ENCODE data around the gene CCDC86. TPM values are rescaled to one million over a fixed set of nuclear protein-coding genes. Genes with fewer than 3 reads are reported as not detected.

Gene CCDC86
- total RNA-seq, 4 donors from 2014 or later = 8.7 to 33.0 (median 12.4) TPM

- Histone ChIP-seq H3K4me1 (no peaks in the 10 kb centered on the region), H3K36me3 (no peaks in the 10 kb centered on the region), H3K4me3 (no peak overlapping the region), H3K9me3 (no peaks in the 10 kb centered on the region), H3K27ac (no peak overlapping the region), H3K27me3 (no peaks in the 10 kb centered on the region)
- DNase-seq = no peak
- no peak for TF ChIP-seq POLR2A (IDR thresholded peaks at IDR 0.05)
- no peak for TF ChIP-seq CTCF (IDR thresholded peaks at IDR 0.05)
These were observed 10.3 kb upstream of the CCDC86 start for GRCh38 chr11:60831501-60832079.

GRCh38 chr11:60834742-60835533 lies 7.0 kb upstream of the CCDC86 start:
- no peaks in the 10 kb centered on the region for H3K27me3 ChIP-seq
- DNase-seq = no peak
- H3K4me1 ChIP-seq = no peaks in the 10 kb centered on the region
- no peak overlapping the region for H3K27ac ChIP-seq
- H3K9me3 ChIP-seq = no peaks in the 10 kb centered on the region
- no peaks in the 10 kb centered on the region for H3K36me3 ChIP-seq
- H3K4me3 ChIP-seq = no peak overlapping the region
- TF ChIP-seq POLR2A (IDR thresholded peaks at IDR 0.05) (no peak), CTCF (IDR thresholded peaks at IDR 0.05) (no peak)

GRCh38 chr11:60835534-60835846 lies 6.4 kb upstream of the CCDC86 start:
- no peak for TF ChIP-seq CTCF (IDR thresholded peaks at IDR 0.05)
- no peak for TF ChIP-seq POLR2A (IDR thresholded peaks at IDR 0.05)
- Histone ChIP-seq H3K9me3 (no peaks in the 10 kb centered on the region), H3K4me3 (no peak overlapping the region), H3K4me1 (peaks cover 0 to 1% (median 0%) of the 10 kb centered on the region in 4 donors), H3K27me3 (no peaks in the 10 kb centered on the region), H3K27ac (no peak overlapping the region), H3K36me3 (no peaks in the 10 kb centered on the region)
- DNase-seq = no peak

DNA sequence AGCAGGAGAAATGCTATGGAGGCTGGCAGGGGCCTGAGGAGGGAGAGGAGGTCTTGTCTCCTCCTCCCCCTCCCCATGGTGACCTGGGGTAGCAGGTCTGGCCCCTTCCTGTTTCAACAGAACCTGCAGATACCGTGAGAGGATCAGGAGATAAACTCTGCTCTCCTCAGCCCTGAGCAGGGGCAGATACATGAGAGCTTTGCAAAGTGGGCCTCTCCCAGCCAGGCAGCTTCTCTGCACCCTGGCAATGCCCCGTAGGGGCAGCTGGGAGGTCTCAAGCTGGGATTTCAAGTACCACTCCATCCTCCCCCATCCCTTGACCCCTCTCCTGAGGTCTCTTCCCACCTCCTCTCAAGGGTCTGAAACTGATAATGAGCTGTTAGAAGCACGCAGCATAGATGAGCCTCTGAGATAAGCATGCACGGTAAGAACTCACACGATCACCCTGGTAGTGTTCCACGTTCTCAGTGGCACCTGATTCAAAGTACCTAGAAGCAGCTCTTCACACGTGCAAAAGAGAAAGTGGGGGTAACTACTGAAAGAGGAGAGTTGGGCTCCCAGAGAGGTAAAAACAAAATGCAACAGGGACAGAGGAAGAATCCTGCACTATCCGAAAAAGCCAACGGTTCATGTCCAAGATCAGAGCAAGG lies 4.9 kb upstream of the CCDC86 start:
- Histone ChIP-seq H3K27ac (no peak overlapping the region), H3K27me3 (no peaks in the 10 kb centered on the region), H3K9me3 (no peaks in the 10 kb centered on the region), H3K36me3 (no peaks in the 10 kb centered on the region), H3K4me1 (peaks cover 0 to 12% (median 4%) of the 10 kb centered on the region in 4 donors), H3K4me3 (no peak overlapping the region)
- no peak for DNase-seq
- TF ChIP-seq POLR2A (IDR thresholded peaks at IDR 0.05) (no peak), CTCF (IDR thresholded peaks at IDR 0.05) (no peak)

DNA sequence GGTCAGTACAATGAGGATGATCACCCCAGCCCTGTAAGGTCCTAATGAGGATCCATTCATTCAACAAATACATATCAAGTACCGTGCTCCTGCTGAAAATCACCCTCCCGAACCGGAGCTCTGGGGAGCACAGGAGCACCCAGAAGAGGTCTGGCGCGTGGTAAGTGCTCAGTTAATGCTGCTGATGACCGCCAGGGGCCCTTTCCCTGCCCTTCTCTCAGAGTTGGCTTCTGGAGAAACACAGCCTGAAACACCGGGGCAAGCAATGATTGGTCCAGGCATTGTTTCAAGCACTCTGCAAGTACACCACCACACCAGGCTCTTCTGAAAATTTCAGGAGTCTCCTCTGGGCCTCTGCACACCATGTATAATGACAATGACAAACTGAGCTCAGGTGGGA lies 3.8 kb upstream of the CCDC86 start:
- DNase-seq = no peak
- Histone ChIP-seq H3K4me3 (no peak overlapping the region), H3K27ac (no peak overlapping the region), H3K4me1 (peaks cover 0 to 20% (median 11%) of the 10 kb centered on the region in 4 donors), H3K27me3 (no peaks in the 10 kb centered on the region), H3K36me3 (no peaks in the 10 kb centered on the region), H3K9me3 (no peaks in the 10 kb centered on the region)
- TF ChIP-seq POLR2A (IDR thresholded peaks at IDR 0.05) (no peak), CTCF (IDR thresholded peaks at IDR 0.05) (no peak)
